ENCODE measurements around the gene RPL13A. TPM values are rescaled to one million over a fixed set of nuclear protein-coding genes. Genes with fewer than 3 reads are reported as not detected.
A peak's percentile ranks its signal among the peaks of the same experiment; 100 is the strongest.

The RPL13A gene
- total RNA-seq, 2 donors from 2014 or later: 1,758 to 2,456 TPM

DNA sequence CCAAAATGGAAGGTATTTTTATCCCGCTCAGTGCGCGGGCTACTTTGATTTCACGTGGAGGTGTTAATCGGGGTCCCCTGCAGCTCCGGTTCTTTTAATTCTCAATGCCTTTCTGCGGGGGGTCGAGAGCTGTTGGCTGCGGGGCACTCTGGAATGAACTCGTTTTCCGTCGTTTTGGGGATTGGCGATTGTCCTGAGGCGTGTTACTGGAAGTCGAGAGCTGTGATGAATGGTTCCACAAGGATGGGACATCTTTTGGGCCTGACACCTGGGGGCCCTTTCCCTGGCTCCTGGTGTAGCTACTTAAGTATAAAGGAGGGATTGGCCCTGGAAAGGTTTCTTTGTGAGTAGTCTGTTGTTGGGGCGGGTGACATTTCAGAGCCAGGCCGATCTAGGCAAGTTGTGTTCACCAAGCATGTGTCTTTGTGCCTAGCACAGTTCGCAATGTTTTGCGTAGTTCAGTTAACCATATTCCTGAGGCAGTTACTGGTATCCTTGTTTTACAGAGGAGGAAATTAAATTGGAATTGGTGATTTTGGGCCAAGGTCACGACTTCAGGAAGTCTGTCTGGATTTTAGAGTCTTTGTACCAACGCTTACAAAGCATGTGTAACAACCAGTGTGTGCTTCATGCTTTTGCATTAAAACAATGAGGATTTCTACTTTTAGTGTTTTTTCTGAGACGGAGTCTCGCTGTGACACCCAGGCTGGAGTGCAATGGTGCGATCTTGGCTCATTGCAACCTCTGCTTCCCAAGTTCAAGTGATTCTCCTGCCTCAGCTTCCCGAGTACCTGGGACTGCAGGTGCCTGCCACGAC lies 846 bp downstream of the RPL13A start:
- Histone ChIP-seq H3K27me3 (no peaks in the 10 kb centered on the region), H3K27ac (peak overlapping the region; percentile 68 to 94 (median 88)), H3K4me1 (peaks cover 31% of the 10 kb centered on the region), H3K36me3 (replicated peaks in 1 of 2; ENCODE audit: insufficient read depth in 1 of 2, low read depth in 2 of 2) (peaks cover 17 to 31% of the 10 kb centered on the region in 2 donors), H3K4me3 (peak overlapping the region; percentile 94 to 100), H3K9me3 (no peaks in the 10 kb centered on the region)
- WGBS, 2 donors: 1% methylated on average over 24 to 26 of the region's 26 CpGs
- DNase-seq (no peak), ATAC-seq (no peak)
- TF ChIP-seq, protein P1, sequence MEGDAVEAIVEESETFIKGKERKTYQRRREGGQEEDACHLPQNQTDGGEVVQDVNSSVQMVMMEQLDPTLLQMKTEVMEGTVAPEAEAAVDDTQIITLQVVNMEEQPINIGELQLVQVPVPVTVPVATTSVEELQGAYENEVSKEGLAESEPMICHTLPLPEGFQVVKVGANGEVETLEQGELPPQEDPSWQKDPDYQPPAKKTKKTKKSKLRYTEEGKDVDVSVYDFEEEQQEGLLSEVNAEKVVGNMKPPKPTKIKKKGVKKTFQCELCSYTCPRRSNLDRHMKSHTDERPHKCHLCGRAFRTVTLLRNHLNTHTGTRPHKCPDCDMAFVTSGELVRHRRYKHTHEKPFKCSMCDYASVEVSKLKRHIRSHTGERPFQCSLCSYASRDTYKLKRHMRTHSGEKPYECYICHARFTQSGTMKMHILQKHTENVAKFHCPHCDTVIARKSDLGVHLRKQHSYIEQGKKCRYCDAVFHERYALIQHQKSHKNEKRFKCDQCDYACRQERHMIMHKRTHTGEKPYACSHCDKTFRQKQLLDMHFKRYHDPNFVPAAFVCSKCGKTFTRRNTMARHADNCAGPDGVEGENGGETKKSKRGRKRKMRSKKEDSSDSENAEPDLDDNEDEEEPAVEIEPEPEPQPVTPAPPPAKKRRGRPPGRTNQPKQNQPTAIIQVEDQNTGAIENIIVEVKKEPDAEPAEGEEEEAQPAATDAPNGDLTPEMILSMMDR (IDR thresholded peaks at IDR 0.05): no peak
- no peak for TF ChIP-seq POLR2A (IDR thresholded peaks at IDR 0.05)
- intact Hi-C loops (cut with DNase I): no loop called here

DNA sequence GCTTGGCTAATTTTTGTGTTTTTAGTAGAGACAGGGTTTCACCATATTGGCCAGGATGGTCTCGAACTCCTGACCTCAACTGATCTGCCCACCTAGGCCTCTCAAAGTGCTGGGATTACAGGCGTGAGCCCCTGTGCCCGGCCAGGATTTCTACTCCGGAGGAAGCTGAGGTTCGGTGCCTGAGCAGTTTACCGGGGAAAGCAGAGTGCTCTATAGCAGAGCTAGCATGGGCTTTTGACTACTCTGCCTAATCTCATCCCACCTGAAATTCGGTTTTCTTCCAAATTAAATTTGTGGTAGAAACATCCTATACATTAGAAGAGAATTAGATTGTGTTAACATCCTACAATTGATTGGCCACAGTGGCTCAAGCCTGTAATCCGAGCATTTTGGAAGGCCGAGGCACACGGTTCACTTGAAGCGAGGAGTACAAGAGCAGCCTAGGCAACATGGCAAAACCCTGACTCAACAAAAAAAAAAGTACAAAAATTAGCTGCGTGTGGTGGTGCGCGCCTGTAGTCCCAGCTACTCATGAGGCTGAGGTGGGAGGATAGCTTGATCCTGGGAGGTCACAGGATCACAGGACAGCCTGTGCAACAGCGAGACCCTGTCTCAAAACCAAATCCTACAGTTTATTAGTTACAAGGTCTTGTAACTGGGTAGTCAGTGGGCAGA lies 1.6 kb downstream of the RPL13A start:
- Histone ChIP-seq H3K27ac (peak overlapping the region in 3 of 4 donors; percentile 87 to 94 (median 90)), H3K4me3 (peak overlapping the region; percentile 94 to 100), H3K9me3 (no peaks in the 10 kb centered on the region), H3K36me3 (replicated peaks in 1 of 2; ENCODE audit: insufficient read depth in 1 of 2, low read depth in 2 of 2) (peaks cover 17 to 31% of the 10 kb centered on the region in 2 donors), H3K4me1 (peaks cover 31% of the 10 kb centered on the region), H3K27me3 (no peaks in the 10 kb centered on the region)
- DNase-seq: no peak
- 20% methylated on average over 15 of the region's 15 CpGs for WGBS, 2 donors
- TF ChIP-seq POLR2A (IDR thresholded peaks at IDR 0.05): no peak
- TF ChIP-seq, protein P1 (IDR thresholded peaks at IDR 0.05): no peak
- intact Hi-C loops (cut with DNase I): no loop called here
- ATAC-seq: no peak

DNA sequence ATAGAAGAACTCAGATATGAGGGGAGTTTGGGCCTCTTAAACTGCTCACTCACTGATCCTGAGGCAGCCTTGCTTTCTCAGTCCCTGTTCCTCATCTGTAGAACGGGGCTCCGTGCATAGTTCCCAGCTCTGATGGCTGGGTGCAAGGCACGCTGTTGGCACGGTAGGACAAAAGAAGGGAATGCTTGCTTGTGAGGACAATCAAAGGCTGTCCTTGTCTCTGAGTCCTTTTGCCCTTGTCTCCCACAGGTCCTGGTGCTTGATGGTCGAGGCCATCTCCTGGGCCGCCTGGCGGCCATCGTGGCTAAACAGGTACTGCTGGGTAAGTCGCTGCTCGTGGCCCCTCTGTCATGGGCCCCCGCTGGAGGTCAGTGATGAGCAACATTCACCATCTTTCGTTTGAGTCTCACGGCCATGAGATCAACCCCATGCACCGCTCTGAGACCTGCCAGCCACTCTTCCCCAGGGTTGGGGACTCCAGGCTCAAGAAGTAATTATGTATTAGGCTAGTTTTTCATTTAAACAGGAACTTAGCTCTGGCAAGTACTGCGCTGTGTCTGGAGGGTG lies 2.3 kb downstream of the RPL13A start:
- Histone ChIP-seq H3K36me3 (replicated peaks in 1 of 2; ENCODE audit: insufficient read depth in 1 of 2, low read depth in 2 of 2) (peaks cover 17 to 31% of the 10 kb centered on the region in 2 donors), H3K4me1 (peaks cover 31% of the 10 kb centered on the region), H3K9me3 (no peaks in the 10 kb centered on the region), H3K27me3 (no peaks in the 10 kb centered on the region), H3K27ac (peak overlapping the region in 3 of 4 donors; percentile 87 to 94 (median 90)), H3K4me3 (no peak overlapping the region)
- ATAC-seq: no peak
- intact Hi-C loops (cut with DNase I): no loop called here
- no peak for DNase-seq
- TF ChIP-seq, protein P1 (IDR thresholded peaks at IDR 0.05): no peak
- 44 to 51% methylated on average over 6 to 15 of the region's 15 CpGs for WGBS, 2 donors

DNA sequence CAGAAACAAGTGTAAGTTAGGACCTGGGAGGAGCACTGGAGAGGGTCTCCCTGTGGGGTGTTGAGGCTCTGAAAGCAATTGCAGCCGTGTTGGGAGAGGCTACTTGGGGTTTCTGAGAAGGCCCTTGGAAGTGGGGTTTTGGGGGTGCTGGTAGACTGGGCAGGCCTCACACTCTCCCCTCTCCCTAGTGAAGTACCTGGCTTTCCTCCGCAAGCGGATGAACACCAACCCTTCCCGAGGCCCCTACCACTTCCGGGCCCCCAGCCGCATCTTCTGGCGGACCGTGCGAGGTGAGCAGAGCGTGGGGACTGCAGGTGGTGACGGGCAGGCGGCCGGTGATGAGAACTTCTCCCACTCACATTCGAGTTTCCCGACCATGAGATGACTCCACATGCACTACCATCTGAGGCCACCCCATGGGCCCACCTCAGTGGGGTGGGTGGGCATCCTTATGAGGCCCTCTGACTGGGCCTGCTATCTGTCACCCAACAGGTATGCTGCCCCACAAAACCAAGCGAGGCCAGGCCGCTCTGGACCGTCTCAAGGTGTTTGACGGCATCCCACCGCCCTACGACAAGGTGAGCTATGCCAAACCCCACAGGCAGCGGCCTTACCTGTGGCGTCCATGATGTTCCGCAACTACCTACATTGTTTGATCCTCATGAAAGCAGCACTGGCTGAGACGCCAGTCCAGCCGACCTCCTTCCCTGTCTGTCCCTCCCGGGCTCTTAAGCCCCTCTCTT lies 3.0 kb downstream of the RPL13A start:
- Histone ChIP-seq H3K4me3 (no peak overlapping the region), H3K27ac (peak overlapping the region in 3 of 4 donors; percentile 87 to 94 (median 90)), H3K4me1 (peaks cover 36% of the 10 kb centered on the region), H3K9me3 (no peaks in the 10 kb centered on the region), H3K36me3 (replicated peaks in 1 of 2; ENCODE audit: insufficient read depth in 1 of 2, low read depth in 2 of 2) (peaks cover 17 to 31% of the 10 kb centered on the region in 2 donors), H3K27me3 (no peaks in the 10 kb centered on the region)
- 60 to 79% methylated on average over 3 to 27 of the region's 27 CpGs for WGBS, 2 donors
- TF ChIP-seq, protein P1 (IDR thresholded peaks at IDR 0.05): no peak
- no peak for TF ChIP-seq POLR2A (IDR thresholded peaks at IDR 0.05)
- no peak for ATAC-seq
- intact Hi-C loops (cut with DNase I): no loop called here
- no peak for DNase-seq

Data from body of pancreas (tissue), 4 donors.